Gastrocnemius medialis (tissue), 4 donors: ENCODE measurements around the gene CXCL3.

Experiments
- POLR2A ChIP-seq, 2 donors: fragments of 450-650 bp; IDR thresholded peaks; one replicate each; pipeline ENCODE4 v1.6.1; 2017; ENCODE audit warnings: antibody characterized with exemption in 2 of 2, mild to moderate bottlenecking in 2 of 2, moderate library complexity in 2 of 2
- TF ChIP-seq, protein P1 (sequence below), 5 experiments: fragments of 450-650 bp in 3 of 5; fragments of 200-600 bp in 2 of 5; sonication (generic) in 2 of 5; IDR thresholded peaks in 4 of 5; conservative IDR thresholded peaks in 1 of 5; 1 replicate in 4 of 5; 2 replicates in 1 of 5; pipeline ENCODE4 v1.5.1; 2016 to 2019; ENCODE audit warnings: antibody characterized with exemption in 5 of 5, mild to moderate bottlenecking in 3 of 5, moderate library complexity in 3 of 5

DNA sequence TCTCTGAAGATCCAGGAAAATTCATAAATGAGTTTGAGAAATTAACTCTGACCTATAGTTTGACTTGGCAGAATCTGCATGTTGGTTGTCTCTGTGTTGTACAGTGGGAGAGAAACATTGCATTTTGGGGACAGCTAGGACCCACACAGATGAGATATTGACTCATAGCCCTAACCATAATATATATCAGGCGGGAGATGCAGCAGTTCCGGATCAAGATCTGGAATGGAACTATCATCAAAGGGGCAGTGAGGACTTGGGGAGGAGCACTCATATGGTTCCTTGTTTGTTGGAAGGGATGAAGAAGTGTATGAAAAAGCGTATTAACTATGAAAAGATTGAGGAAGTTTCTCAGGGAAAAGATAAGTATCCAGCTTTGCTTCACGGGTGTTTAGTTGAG is 46.5 kb upstream of the CXCL3 start:
- TF ChIP-seq, protein P1, sequence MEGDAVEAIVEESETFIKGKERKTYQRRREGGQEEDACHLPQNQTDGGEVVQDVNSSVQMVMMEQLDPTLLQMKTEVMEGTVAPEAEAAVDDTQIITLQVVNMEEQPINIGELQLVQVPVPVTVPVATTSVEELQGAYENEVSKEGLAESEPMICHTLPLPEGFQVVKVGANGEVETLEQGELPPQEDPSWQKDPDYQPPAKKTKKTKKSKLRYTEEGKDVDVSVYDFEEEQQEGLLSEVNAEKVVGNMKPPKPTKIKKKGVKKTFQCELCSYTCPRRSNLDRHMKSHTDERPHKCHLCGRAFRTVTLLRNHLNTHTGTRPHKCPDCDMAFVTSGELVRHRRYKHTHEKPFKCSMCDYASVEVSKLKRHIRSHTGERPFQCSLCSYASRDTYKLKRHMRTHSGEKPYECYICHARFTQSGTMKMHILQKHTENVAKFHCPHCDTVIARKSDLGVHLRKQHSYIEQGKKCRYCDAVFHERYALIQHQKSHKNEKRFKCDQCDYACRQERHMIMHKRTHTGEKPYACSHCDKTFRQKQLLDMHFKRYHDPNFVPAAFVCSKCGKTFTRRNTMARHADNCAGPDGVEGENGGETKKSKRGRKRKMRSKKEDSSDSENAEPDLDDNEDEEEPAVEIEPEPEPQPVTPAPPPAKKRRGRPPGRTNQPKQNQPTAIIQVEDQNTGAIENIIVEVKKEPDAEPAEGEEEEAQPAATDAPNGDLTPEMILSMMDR (IDR thresholded peaks at IDR 0.05 in 4 of 5, conservative IDR thresholded peaks at IDR 0.05 in 1 of 5), result no peak
- no peak for TF ChIP-seq POLR2A (IDR thresholded peaks at IDR 0.05)
